Measurements from ENCODE around the gene SDK1.

Gene SDK1

DNA sequence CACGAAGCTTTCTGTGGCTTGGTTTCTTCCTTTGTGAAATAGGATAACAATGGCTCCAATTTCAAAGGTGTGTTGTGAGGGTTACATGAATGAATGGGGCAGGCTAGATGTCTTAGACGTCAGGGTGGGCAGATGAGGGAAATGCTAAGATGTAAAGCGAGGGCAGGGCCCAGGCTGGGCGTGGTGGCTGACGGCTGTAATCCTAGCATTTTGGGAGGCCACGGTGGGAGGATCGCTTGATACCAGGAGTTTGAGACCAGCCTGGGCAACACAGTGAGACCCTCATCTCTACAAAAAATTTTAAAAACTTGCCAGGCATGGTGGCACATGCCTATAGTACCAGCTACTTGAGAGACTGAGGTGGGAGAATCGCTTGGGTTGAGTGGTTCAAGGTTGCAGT, 773.4 kb downstream of the SDK1 start:
- DNase-seq (ENCODE audit: extremely low read depth, low read depth): no peak
- H3K4me3 ChIP-seq (replicated peaks; ENCODE audit: low read depth, low read length): no peak overlapping the region
- TF ChIP-seq, protein P1, sequence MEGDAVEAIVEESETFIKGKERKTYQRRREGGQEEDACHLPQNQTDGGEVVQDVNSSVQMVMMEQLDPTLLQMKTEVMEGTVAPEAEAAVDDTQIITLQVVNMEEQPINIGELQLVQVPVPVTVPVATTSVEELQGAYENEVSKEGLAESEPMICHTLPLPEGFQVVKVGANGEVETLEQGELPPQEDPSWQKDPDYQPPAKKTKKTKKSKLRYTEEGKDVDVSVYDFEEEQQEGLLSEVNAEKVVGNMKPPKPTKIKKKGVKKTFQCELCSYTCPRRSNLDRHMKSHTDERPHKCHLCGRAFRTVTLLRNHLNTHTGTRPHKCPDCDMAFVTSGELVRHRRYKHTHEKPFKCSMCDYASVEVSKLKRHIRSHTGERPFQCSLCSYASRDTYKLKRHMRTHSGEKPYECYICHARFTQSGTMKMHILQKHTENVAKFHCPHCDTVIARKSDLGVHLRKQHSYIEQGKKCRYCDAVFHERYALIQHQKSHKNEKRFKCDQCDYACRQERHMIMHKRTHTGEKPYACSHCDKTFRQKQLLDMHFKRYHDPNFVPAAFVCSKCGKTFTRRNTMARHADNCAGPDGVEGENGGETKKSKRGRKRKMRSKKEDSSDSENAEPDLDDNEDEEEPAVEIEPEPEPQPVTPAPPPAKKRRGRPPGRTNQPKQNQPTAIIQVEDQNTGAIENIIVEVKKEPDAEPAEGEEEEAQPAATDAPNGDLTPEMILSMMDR (IDR thresholded peaks at IDR 0.05; ENCODE audit: low read depth, low read length, missing control alignments): no peak

DNA sequence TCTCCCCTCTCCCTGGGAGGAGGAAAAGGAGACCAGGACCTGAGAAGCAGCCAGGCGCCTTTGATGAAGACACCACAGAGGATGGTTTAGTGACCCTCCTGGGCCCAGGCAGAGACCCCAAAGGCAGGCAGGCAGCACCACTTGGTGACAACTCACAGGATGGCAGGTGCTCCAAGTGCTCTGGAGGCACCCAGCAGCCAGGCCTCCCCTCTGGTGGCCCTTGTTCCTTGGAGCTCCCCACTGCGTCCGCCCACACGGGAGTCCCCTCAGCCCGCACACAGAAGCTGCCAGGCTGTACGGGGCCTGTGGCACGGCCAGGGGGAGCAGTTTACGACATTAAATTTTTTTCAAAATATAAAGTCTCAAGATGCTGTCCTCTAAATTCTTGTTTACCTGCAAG, 773.9 kb downstream of the SDK1 start:
- no peak overlapping the region for H3K4me3 ChIP-seq (replicated peaks; ENCODE audit: low read depth, low read length)
- DNase-seq (ENCODE audit: extremely low read depth, low read depth): no peak
- TF ChIP-seq, protein P1 (IDR thresholded peaks at IDR 0.05; ENCODE audit: low read depth, low read length, missing control alignments): no peak

DNA sequence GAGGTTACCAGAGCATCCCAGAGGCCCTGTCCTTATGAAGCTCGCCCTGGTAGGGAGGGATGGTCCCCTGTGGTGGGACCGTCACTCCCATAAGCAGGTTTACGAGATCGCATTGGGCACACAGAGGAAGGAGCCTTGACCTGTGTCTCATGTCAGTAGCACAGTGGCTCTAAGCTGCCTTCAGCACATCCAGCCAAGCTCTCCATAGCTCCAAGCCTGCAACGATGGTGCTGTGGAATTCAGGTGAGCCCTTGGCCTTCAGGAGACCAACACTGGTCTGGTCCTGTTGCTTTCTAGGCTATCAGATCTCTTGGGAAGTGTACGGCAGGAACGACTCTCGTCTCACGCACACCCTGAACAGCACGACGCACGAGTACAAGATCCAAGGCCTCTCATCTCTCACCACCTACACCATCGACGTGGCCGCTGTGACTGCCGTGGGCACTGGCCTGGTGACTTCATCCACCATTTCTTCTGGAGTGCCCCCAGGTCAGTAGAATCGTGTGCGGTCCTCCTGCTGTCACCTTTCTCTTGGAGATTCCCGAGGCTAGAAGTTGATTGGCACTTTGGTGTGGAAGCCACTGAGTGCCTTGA, 775.7 kb downstream of the SDK1 start:
- H3K4me3 ChIP-seq (replicated peaks; ENCODE audit: low read depth, low read length): no peak overlapping the region
- TF ChIP-seq, protein P1 (IDR thresholded peaks at IDR 0.05; ENCODE audit: low read depth, low read length, missing control alignments): no peak
- DNase-seq (ENCODE audit: extremely low read depth, low read depth): no peak

DNA sequence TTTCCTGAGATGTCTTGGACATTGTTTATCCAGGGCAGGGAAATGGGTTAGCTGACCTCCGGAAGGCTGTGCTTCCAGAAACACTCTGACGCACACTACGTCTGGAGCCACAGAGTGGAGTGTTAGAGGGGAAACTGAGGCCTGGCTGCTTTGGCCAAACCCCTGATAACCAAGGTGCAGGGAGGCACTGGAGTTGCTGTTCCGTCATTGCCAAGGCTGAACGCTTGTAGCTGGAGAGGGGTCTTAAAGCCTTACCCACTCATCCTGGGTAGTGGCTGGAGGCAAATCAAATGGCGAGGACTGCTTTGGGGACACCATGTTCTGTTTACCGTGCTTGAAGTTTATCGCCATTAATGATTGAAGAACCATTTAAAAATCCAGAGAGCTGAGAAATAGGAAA, 776.9 kb downstream of the SDK1 start:
- no peak for DNase-seq (ENCODE audit: extremely low read depth, low read depth)
- no peak overlapping the region for H3K4me3 ChIP-seq (replicated peaks; ENCODE audit: low read depth, low read length)
- TF ChIP-seq, protein P1 (IDR thresholded peaks at IDR 0.05; ENCODE audit: low read depth, low read length, missing control alignments): no peak

DNA sequence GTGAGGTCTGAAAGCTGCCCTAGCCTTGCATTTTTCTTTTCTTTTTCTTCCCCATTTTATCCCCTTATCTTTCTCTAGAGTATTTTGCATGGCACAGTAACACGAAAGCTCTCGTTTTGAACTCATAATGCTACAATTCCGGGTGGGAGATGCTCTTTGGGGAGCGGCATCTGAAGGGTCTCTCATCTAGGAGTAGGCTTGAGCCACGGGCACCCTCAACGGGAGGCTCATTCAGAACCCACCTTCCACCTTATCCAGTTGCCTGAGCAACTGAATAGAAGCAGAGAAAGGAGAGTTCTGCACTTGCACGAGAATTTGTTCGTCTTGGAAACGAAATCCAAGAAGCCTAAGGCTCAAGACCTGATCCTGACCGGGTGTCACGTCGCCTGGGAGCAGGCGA, 777.5 kb downstream of the SDK1 start:
- TF ChIP-seq, protein P1 (IDR thresholded peaks at IDR 0.05; ENCODE audit: low read depth, low read length, missing control alignments): no peak
- no peak overlapping the region for H3K4me3 ChIP-seq (replicated peaks; ENCODE audit: low read depth, low read length)
- DNase-seq (ENCODE audit: extremely low read depth, low read depth): no peak

DNA sequence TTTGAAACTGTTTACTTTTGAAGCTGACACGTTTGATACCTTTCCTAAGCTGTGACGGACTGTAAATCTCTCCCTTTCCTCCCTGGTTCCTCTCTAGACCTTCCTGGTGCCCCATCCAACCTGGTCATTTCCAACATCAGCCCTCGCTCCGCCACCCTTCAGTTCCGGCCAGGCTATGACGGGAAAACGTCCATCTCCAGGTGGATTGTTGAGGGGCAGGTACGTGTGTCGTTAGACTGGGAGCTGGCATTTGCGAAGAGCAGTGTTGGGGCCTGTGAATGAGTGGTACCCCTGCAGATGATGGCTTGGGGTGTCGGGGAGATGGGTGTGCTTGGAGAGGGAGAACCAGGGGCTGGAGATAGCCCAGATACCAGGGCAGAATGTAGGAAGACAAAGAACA, 778.3 kb downstream of the SDK1 start:
- TF ChIP-seq, protein P1 (IDR thresholded peaks at IDR 0.05; ENCODE audit: low read depth, low read length, missing control alignments): no peak

DNA sequence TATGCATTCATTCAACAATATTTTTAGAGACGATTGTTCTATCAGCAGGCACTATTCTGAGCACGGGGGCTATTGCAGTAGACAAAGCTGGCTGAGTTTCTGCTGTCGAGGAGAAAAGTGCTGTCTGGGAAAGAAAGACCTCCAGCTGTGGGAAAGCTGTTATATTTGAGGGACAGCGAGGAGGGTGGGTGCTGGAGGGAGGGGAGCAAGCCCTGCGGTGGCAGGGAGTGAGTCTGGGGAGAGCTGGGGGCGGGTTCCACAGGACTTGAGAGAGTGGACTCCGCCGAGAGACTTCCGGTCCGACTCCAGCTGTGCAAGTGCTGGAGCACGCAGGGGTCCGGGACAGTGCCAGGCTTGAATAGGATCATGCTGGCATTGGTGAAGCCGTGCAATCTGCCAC, 778.9 kb downstream of the SDK1 start:
- TF ChIP-seq, protein P1 (IDR thresholded peaks at IDR 0.05; ENCODE audit: low read depth, low read length, missing control alignments): no peak
- DNase-seq (ENCODE audit: extremely low read depth, low read depth): no peak

More for the DNA sequence above, 778.3 kb downstream of the SDK1 start:
- H3K4me3 ChIP-seq (replicated peaks; ENCODE audit: low read depth, low read length): no peak overlapping the region
- no peak for DNase-seq (ENCODE audit: extremely low read depth, low read depth)

More for the DNA sequence above, 778.9 kb downstream of the SDK1 start:
- H3K4me3 ChIP-seq (replicated peaks; ENCODE audit: low read depth, low read length): no peak overlapping the region
